ENCODE measurements around the gene NUMBL.

GRCh38 chr19:40692212-40692551, 1.7 kb upstream of the NUMBL start:
- TF ChIP-seq CTCF (IDR thresholded peaks at IDR 0.05), result no peak
- no peak for TF ChIP-seq POLR2A (IDR thresholded peaks at IDR 0.05)
